Activated CD8-positive, alpha-beta memory T cell treated with anti-CD3 and anti-CD28 coated beads, Interleukin-2, amount 10 ng/mL, durations not matched to agents 7 days and 5 days (primary cell): ENCODE data around the gene ITPK1. TPM values are rescaled to one million over a fixed set of nuclear protein-coding genes. Genes with fewer than 3 reads are reported as not detected.

Experiments
- ATAC-seq: fragments of 150-1000 bp; cut with Tn5 transposase; one replicate; pipeline ENCODE4 v1.10.0; 2021; ENCODE audit warnings: moderate library complexity
- CTCF ChIA-PET: fragments of 350-600 bp; sonication (Branson Sonifier 250); formaldehyde crosslinking; loops from one replicate; lab custom pipeline; 2021; ENCODE audit warnings: antibody characterized with exemption; lab: Charles Lee
- DNase-seq: peaks from one replicate; pipeline ENCODE4 v3.0.0-alpha.2; 2020
- H3K27ac Mint-ChIP-seq: one replicate; pipeline ENCODE4 v1.8.0; 2021; ENCODE audit warnings: mild to moderate bottlenecking, mixed read lengths
- H3K27me3 Mint-ChIP-seq: one replicate; pipeline ENCODE4 v1.8.0; 2021; ENCODE audit warnings: mixed read lengths
- H3K36me3 Mint-ChIP-seq: one replicate; pipeline ENCODE4 v1.8.0; 2021; ENCODE audit warnings: mild to moderate bottlenecking, mixed read lengths
- H3K4me1 Mint-ChIP-seq: one replicate; pipeline ENCODE4 v1.8.0; 2021; ENCODE audit warnings: mixed read lengths
- H3K4me3 Mint-ChIP-seq: one replicate; pipeline ENCODE4 v1.8.0; 2021; ENCODE audit warnings: mild to moderate bottlenecking, moderate library complexity, mixed read lengths
- H3K9me3 Mint-ChIP-seq: one replicate; pipeline ENCODE4 v1.8.0; 2022; ENCODE audit warnings: low read depth, mixed read lengths
- total RNA-seq, 2 experiments: library from RNA; stranded (reverse); gene quantifications; one replicate each; pipeline ENCODE4 v1.2.3, GENCODE V29; 2021

The ITPK1 gene
- total RNA-seq, 2 experiments from 2014 or later = 96.1 to 103 TPM

GRCh38 chr14:92890830-92891588 lies 224.7 kb downstream of the ITPK1 start:
- H3K27me3 Mint-ChIP-seq = peaks cover 15% of the 10 kb centered on the region
- CTCF ChIA-PET = no interaction called here
- ATAC-seq (no peak), DNase-seq (no peak)
- no peak overlapping the region for H3K4me3 Mint-ChIP-seq
- H3K27ac Mint-ChIP-seq = no peak overlapping the region
- H3K9me3 Mint-ChIP-seq = peaks cover 4% of the 10 kb centered on the region
- H3K36me3 Mint-ChIP-seq = peaks cover 2% of the 10 kb centered on the region
- H3K4me1 Mint-ChIP-seq = no peaks in the 10 kb centered on the region

- DNase-seq (no peak), ATAC-seq (no peak)
- Mint-ChIP-seq H3K4me3 (no peak overlapping the region), H3K27me3 (peaks cover 23% of the 10 kb centered on the region), H3K36me3 (peaks cover 2% of the 10 kb centered on the region), H3K4me1 (no peaks in the 10 kb centered on the region), H3K9me3 (peaks cover 4% of the 10 kb centered on the region), H3K27ac (no peak overlapping the region)
- CTCF ChIA-PET = no interaction called here
Measured at GRCh38 chr14:92888896-92889295, 226.8 kb downstream of the ITPK1 start.

GRCh38 chr14:92887157-92887556 lies 228.6 kb downstream of the ITPK1 start:
- Mint-ChIP-seq H3K36me3 (peaks cover 2% of the 10 kb centered on the region), H3K4me3 (no peak overlapping the region), H3K27ac (no peak overlapping the region), H3K27me3 (peaks cover 23% of the 10 kb centered on the region), H3K9me3 (no peaks in the 10 kb centered on the region), H3K4me1 (no peaks in the 10 kb centered on the region)
- CTCF ChIA-PET = no interaction called here
- DNase-seq (no peak), ATAC-seq (no peak)

Other genes starting within 250 kb of the ITPK1 start
- not detected for gene CHGA, start 192.8 kb downstream of the ITPK1 start, total RNA-seq
- 10 to 100 TPM; 18.2 to 19.5 TPM for gene MOAP1, start 69.0 kb upstream of the ITPK1 start, total RNA-seq
- gene LYSET, start 69.4 kb upstream of the ITPK1 start, total RNA-seq = 1 to 10 TPM; 6.3 to 9.7 TPM
- 10 to 100 TPM; 17.3 to 20.1 TPM for gene GON7, start 91.1 kb upstream of the ITPK1 start, total RNA-seq
- gene UBR7, start 91.3 kb upstream of the ITPK1 start, total RNA-seq = 10 to 100 TPM; 40.2 to 41.6 TPM
- gene BTBD7, start 217.1 kb upstream of the ITPK1 start, total RNA-seq = 10 to 100 TPM; 16.8 to 18.3 TPM
- gene COX8C, start 231.3 kb upstream of the ITPK1 start, total RNA-seq = not detected